Psoas muscle (tissue), 8 donors: Measurements from ENCODE around the gene VWA5A. TPM values are rescaled to one million over a fixed set of nuclear protein-coding genes. Genes with fewer than 3 reads are reported as not detected.

ENCODE experiments used
- ATAC-seq, 4 donors: fragments of 200-7000 bp; cut with Tn5 transposase; one replicate each; pipeline ENCODE4 v1.9.1; 2020; ENCODE audit warnings: moderate library complexity in 3 of 4, mild to moderate bottlenecking in 2 of 4
- DNase-seq, 2 donors: peaks; one replicate each; pipeline ENCODE4 v3.0.0-alpha.2; 2020
- H3K27ac ChIP-seq: fragments of 200-600 bp; one replicate; pipeline ENCODE4 v1.8.0; 2022
- H3K27me3 ChIP-seq, 3 donors: fragments of 200-600 bp in 1 of 3; one replicate each; pipeline versions ENCODE4 v1.6.1 to v1.8.0; 2013 to 2022; ENCODE audit warnings: low read length in 2 of 3, mild to moderate bottlenecking in 2 of 3, moderate library complexity in 1 of 3; ENCODE audit not compliant: insufficient read depth in 3 of 3
- H3K36me3 ChIP-seq, 2 donors: fragments of 200-600 bp in 1 of 2; one replicate each; pipeline versions ENCODE4 v1.6.1 to v1.8.0; 2013 to 2022; ENCODE audit warnings: low read depth in 1 of 2, mild to moderate bottlenecking in 1 of 2, moderate library complexity in 1 of 2; ENCODE audit not compliant: insufficient read depth in 1 of 2
- H3K4me1 ChIP-seq: fragments of 200-600 bp; one replicate; pipeline ENCODE4 v1.8.0; 2022
- H3K4me3 ChIP-seq: fragments of 200-600 bp; one replicate; pipeline ENCODE4 v1.8.0; 2022; ENCODE audit warnings: mild to moderate bottlenecking
- H3K9me3 ChIP-seq: fragments of 200-600 bp; one replicate; pipeline ENCODE4 v1.8.0; 2022
- WGBS, 3 donors: extraction: QIAGEN DNeasy Blood & Tissue Kit; methylation state at CpG; one replicate each; pipeline versions ENCODE4 v1.1.6 to v1.1.7; 2013; 5-methylcytosine and 5-hydroxymethylcytosine counted together
- intact Hi-C, 2 donors: fragments of 100-400 bp; cut with DNase I; formaldehyde crosslinking; loops; one replicate each; pipeline versions ENCODE4 v1.11.0 to v1.14.2; 2022
- polyA plus RNA-seq, 3 donors: library from polyadenylated mRNA; stranded (reverse); fragments of 200-250 nt; gene quantifications; one replicate each; pipeline ENCODE4 v1.2.3, GENCODE V29; 2013
- total RNA-seq, 4 donors: library from RNA; stranded (reverse); fragmentation: NEBNext Ultra II Directional in 2 of 4; extraction: Animal tissue kit (Norgen Biotek cat#: 25700) in 2 of 4; gene quantifications; one replicate each; pipeline versions ENCODE4 v1.2.1 to v1.2.4, GENCODE V29; 2021 to 2023
- TF ChIP-seq, protein P1 (sequence below): fragments of 200-600 bp; IDR thresholded peaks from one replicate; pipeline ENCODE4 v1.8.0; 2022; ENCODE audit warnings: antibody characterized with exemption
- donor health status: healthy with polysubstance abuse.
- donor health status: DM: no; HTN: no; CAD: no; lungs with moderate emphysema.
- donor health status: Bipolar disorder and iron deficiency.
- donor health status: healthy.
- donor health status: DM: yes; HTN: yes; CAD: no.
- donor health status: DM: no; HTN: no; CAD: no.
- donor health status: DM: no; HTN: no; CAD: no.
- donor health status: DM: yes; HTN: yes; CAD: no.

VWA5A gene
- total and polyA plus RNA-seq, 7 donors, result 1.2 to 6.7 (median 3.4) TPM

- intact Hi-C loops, result no loop called here
- Histone ChIP-seq H3K4me3 (no peak overlapping the region), H3K9me3 (no peaks in the 10 kb centered on the region), H3K4me1 (no peaks in the 10 kb centered on the region), H3K27ac (no peak overlapping the region), H3K27me3 (peaks cover 0 to 3% (median 0%) of the 10 kb centered on the region in 3 donors), H3K36me3 (peaks cover 0 to 2% of the 10 kb centered on the region in 2 donors)
- ATAC-seq (no peak), DNase-seq (no peak)
- TF ChIP-seq, protein P1, sequence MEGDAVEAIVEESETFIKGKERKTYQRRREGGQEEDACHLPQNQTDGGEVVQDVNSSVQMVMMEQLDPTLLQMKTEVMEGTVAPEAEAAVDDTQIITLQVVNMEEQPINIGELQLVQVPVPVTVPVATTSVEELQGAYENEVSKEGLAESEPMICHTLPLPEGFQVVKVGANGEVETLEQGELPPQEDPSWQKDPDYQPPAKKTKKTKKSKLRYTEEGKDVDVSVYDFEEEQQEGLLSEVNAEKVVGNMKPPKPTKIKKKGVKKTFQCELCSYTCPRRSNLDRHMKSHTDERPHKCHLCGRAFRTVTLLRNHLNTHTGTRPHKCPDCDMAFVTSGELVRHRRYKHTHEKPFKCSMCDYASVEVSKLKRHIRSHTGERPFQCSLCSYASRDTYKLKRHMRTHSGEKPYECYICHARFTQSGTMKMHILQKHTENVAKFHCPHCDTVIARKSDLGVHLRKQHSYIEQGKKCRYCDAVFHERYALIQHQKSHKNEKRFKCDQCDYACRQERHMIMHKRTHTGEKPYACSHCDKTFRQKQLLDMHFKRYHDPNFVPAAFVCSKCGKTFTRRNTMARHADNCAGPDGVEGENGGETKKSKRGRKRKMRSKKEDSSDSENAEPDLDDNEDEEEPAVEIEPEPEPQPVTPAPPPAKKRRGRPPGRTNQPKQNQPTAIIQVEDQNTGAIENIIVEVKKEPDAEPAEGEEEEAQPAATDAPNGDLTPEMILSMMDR, result no peak
- 49 to 55% (median 52%) methylated on average over 2 of the region's 2 CpGs for WGBS, 3 donors
These were observed 32.7 kb downstream of the VWA5A start for GRCh38 chr11:124147951-124148350.

DNA sequence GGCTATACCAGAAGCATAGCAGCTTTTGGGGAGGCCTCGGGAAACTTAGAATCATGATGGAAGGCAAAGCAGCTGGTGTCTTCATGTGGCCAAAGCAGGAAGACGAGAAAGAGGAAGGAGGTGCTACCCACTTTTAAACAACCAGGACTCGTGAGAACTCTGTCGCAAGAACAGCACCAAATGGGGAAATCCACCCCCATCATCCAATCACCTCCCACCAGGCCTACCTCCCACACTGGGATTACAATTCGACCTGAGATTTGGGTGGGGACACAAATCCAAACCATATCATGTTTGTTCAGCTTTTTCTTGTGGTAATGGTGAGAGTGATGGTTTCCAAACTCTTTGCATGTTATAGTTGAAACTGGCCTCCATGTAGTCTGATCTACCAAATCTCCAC is 35.4 kb downstream of the VWA5A start:
- Histone ChIP-seq H3K27ac (no peak overlapping the region), H3K4me1 (no peaks in the 10 kb centered on the region), H3K4me3 (no peak overlapping the region), H3K9me3 (no peaks in the 10 kb centered on the region), H3K27me3 (peaks cover 0 to 3% (median 0%) of the 10 kb centered on the region in 3 donors), H3K36me3 (peaks cover 0 to 2% of the 10 kb centered on the region in 2 donors)
- intact Hi-C loops, result no loop called here
- no peak for DNase-seq
- no peak for ATAC-seq
- TF ChIP-seq, protein P1, result no peak
- 61 to 63% (median 62%) methylated on average over 5 of the region's 5 CpGs for WGBS, 3 donors

GRCh38 chr11:124152770-124153407 is 37.6 kb downstream of the VWA5A start:
- Histone ChIP-seq H3K4me1 (no peaks in the 10 kb centered on the region), H3K9me3 (no peaks in the 10 kb centered on the region), H3K36me3 (no peaks in the 10 kb centered on the region), H3K27ac (no peak overlapping the region), H3K4me3 (no peak overlapping the region), H3K27me3 (peaks cover 0 to 6% (median 0%) of the 10 kb centered on the region in 3 donors)
- TF ChIP-seq, protein P1, result no peak
- no peak for ATAC-seq
- intact Hi-C loops, result no loop called here
- 64 to 69% (median 68%) methylated on average over 3 of the region's 3 CpGs for WGBS, 3 donors
- no peak for DNase-seq

DNA sequence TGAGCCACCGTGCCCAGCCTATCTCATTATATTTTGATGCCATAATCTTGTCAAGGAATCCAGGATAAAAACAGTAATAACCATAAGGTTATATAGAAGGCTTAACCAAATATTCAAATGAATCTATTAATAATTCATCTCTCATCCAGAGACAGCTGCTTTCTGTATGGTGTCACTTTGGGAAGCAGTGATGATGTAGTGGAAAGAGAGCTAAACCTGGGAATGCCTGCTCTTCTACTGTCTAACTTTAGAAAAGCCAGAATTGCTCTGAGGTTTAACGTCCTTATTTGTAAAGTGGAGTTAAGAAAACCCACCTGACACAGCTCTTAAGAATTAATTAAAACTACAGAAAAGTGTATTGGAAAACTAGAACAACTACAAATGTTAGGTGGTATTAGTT is 38.6 kb downstream of the VWA5A start:
- no peak overlapping the region for H3K4me3 ChIP-seq
- TF ChIP-seq, protein P1, result no peak
- intact Hi-C loops, result no loop called here
- no peaks in the 10 kb centered on the region for H3K9me3 ChIP-seq
- H3K36me3 ChIP-seq, result no peaks in the 10 kb centered on the region
- no peak for ATAC-seq
- WGBS, 3 donors, result 58 to 61% (median 60%) methylated on average over 2 of the region's 2 CpGs
- DNase-seq, result no peak
- no peak overlapping the region for H3K27ac ChIP-seq
- H3K4me1 ChIP-seq, result no peaks in the 10 kb centered on the region
- H3K27me3 ChIP-seq, result peaks cover 0 to 6% (median 0%) of the 10 kb centered on the region in 3 donors

- ATAC-seq (no peak), DNase-seq (no peak)
- no peaks in the 10 kb centered on the region for H3K4me1 ChIP-seq
- TF ChIP-seq, protein P1, result no peak
- no peaks in the 10 kb centered on the region for H3K36me3 ChIP-seq
- no peak overlapping the region for H3K27ac ChIP-seq
- no peak overlapping the region for H3K4me3 ChIP-seq
- peaks cover 0 to 3% (median 0%) of the 10 kb centered on the region in 3 donors for H3K27me3 ChIP-seq
- no peaks in the 10 kb centered on the region for H3K9me3 ChIP-seq
- intact Hi-C loops, result no loop called here
These were observed 44.2 kb downstream of the VWA5A start for GRCh38 chr11:124159481-124159880.
